ENCODE measurements around the gene CREB3L4.

The CREB3L4 gene

GRCh38 chr1:153937331-153937730, 30.4 kb upstream of the CREB3L4 start:
- DNase-seq = no peak

- DNase-seq = no peak
Measured at GRCh38 chr1:153938996-153939395, 28.7 kb upstream of the CREB3L4 start.

GRCh38 chr1:153939476-153939875, 28.2 kb upstream of the CREB3L4 start:
- DNase-seq = no peak

- no peak for DNase-seq
Measured at GRCh38 chr1:153940756-153941155, 26.9 kb upstream of the CREB3L4 start.

GRCh38 chr1:153941826-153942725, 25.6 kb upstream of the CREB3L4 start:
- no peak for DNase-seq

- DNase-seq = no peak
Measured at GRCh38 chr1:153942766-153943549, 24.7 kb upstream of the CREB3L4 start.

GRCh38 chr1:153944005-153944826, 23.5 kb upstream of the CREB3L4 start:
- DNase-seq = no peak

GRCh38 chr1:153944827-153945117, 22.9 kb upstream of the CREB3L4 start:
- no peak for DNase-seq

GRCh38 chr1:153945131-153945794, 22.4 kb upstream of the CREB3L4 start:
- DNase-seq = no peak

GRCh38 chr1:153945795-153946621, 21.7 kb upstream of the CREB3L4 start:
- DNase-seq = no peak

- DNase-seq = peak; percentile 63
Measured at GRCh38 chr1:153946622-153947241, 21.0 kb upstream of the CREB3L4 start, which contains the start of gene DENND4B. TSS of gene DENND4B (minus strand) at chr1:153946718. CDS start at chr1:153944374, 2,344 bp downstream.

GRCh38 chr1:153951183-153951582, 16.5 kb upstream of the CREB3L4 start:
- DNase-seq = no peak

- no peak for DNase-seq
Measured at GRCh38 chr1:153951801-153952200, 15.9 kb upstream of the CREB3L4 start.

GRCh38 chr1:153953859-153954365, 13.8 kb upstream of the CREB3L4 start:
- DNase-seq = no peak

GRCh38 chr1:153954826-153955225, 12.9 kb upstream of the CREB3L4 start:
- no peak for DNase-seq

- no peak for DNase-seq
Measured at GRCh38 chr1:153956997-153957715, 10.5 kb upstream of the CREB3L4 start.

- DNase-seq = no peak
Measured at GRCh38 chr1:153957744-153958110, 10.0 kb upstream of the CREB3L4 start.

GRCh38 chr1:153958111-153958960, 9.4 kb upstream of the CREB3L4 start, which contains the start of gene CRTC2:
TSS of gene CRTC2 (minus strand) at chr1:153958612. CDS start at chr1:153958497, 115 bp downstream.
- DNase-seq = peak; percentile 98

- no peak for DNase-seq
Measured at GRCh38 chr1:153958961-153959260, 8.8 kb upstream of the CREB3L4 start.

All from NCI-H1436 (cell line).